ENCODE results near the gene CFAP107.
"Not testable (repeated sequence)": the region's sequence is repeated elsewhere in the genome, so short reads cannot be mapped to it uniquely, and the experiment has no call there.

The CFAP107 gene, protein sequence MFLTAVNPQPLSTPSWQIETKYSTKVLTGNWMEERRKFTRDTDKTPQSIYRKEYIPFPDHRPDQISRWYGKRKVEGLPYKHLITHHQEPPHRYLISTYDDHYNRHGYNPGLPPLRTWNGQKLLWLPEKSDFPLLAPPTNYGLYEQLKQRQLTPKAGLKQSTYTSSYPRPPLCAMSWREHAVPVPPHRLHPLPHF

DNA sequence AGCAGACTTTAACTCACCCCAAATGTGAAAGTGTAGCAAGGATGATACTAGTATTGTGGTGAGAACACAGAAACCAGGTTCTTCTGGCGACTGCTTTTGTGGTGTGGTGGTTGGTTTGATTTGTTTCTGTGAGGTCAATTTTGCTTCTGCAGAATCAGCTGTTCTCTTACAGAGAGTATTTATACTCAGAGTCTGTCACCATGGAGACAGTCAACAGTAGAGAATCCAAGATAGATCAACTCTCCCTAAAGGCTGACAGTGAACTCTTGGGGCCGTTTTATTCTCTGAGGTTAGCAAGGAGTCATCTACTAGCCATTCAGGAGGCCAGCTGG lies at the start of gene CFAP107:
Gene CFAP107, plus strand, starts transcription at position 209 of the 332 bp plus-strand sequence. CDS start 231 bp downstream, outside the sequence.
- no peak for DNase-seq (ENCODE audit: low spot score)

DNA sequence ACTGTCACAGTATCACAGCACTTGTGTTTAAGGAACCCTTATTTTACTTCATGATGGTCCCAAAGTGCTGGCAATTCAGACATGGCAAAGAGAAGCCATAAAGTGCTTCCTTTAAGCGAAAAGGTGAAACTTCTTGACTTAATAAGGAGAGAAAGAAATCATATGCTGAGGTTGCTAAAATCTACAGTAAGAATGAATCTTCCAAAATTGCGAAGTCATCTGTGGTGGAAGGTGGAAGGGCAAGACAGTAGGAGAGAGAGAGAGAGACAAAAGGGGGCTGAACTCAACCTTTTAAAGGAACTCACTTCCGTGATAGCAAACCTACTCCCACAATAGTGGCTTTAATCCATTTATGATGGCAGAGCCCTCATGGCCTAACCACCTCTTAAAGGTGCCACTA lies 49.3 kb upstream of the CFAP107 start:
- DNase-seq (ENCODE audit: low spot score), result no peak

DNA sequence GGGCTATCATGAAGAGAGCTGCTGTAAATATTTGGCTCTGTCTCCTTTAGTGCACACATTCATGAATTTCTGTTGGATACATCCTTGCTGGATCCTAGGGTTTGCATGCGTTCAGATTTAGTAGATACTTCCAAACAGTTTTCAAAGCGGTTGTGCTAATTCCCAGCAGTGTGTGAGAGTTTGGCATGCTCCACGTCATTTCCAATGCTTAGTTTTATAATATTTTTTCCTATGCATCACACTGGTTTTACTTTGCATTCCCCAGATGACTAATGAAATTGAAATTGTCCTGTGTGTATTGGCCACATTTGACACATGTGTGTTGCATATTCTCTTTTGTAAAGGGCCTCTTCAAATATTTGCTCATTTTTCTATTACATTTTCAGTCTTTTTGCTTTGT lies 48.6 kb upstream of the CFAP107 start:
- peak; percentile 29 for DNase-seq (ENCODE audit: low spot score)

DNA sequence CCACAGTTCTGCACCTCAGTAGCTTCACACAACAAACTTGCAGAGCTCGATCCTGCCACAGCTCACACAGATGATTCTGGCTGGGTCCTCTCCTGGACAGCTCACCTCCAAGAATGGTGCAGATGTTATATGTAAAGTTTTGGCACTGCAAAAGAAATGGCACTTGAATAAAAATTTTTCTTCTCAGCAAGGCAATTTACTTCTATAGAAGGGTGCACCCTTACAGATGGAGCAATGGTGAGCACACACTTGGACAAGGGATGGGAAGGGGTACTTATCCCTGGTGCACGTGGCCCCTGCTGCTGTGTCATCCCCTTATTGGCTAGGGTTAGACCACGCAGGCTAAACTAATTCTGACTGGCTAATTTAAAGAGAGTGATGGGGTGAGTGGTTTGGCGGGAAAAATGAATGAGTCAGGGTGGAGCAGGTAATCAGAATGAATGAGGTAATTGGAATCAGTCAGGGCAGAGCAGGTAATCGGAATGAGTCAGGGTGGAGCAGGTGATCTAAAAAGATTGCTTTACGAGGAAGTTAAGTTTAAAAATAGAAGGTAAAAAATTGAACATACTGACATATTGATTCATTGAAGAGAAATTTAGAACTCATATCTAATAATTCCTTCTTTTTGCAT lies 42.1 kb upstream of the CFAP107 start:
- no peak for DNase-seq (ENCODE audit: low spot score)

DNA sequence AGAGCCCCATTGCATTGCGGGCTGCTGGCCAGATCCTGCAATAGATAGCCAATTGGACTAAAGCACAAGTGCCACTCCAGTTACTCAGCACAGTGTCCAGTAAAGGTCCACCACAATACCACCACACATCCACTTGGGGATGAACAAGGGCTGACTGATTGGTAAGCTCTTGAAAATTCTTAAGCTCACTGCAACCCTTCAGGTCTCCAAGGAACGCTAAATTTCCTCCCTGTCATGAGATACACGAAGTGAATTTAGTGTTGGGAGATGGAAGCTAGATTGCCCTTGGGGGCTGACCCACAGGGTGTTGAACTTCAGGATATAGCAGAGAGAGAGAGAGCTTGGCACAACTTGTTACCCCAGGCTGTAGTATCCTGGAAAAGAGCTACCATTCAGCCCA lies 39.9 kb upstream of the CFAP107 start:
- DNase-seq (ENCODE audit: low spot score), result no peak

DNA sequence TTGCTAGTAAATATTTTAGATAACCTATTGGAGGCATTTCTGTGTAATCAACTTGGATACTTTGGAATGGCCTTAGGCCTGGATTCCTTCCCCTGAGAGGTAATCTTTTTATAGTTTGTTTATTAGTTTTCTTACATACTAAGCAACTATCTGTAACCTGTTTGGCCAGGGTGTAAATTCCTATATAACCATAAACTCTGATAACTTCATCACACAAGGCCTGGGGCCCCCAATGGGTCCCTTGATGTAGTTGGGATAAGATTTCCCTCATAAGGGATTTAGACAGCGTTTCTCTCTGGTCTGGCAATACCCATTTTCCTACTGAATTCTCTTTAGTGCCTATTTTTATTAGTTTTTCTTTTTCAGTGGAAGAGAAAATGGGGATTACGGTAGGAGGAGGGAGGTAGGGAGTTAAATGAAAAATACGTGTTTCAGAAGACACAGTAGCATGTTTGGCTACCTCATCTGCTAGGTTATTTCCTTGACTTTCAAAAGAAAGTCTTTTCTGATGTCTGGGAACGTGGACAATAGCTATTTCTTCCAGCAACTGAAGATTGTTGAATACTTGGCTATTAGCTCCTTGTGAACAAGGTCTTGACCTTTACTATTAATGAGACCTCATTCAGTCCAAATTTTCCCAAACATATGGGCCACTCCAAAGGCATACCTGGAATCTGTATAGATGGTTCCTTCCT lies 37.5 kb upstream of the CFAP107 start:
- no peak for DNase-seq (ENCODE audit: low spot score)

DNA sequence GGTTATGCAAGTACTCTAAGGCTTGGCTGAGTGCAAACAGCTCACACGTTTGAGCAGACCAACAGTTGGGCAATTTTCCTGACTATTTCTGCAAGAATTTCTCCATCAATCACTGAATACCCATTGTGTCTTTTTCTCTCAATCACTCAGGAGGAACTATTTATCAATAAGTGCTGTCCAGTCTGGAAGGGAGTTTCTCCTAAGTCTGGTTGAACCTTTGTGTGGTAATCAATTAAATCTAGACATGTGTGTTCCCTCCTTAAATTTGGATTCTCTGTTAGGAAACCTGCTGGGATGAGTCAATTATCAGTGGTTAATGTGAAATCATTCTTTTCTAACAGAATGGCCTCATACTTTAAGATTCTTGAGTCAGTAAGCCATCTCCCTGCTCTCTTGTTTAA lies 36.9 kb upstream of the CFAP107 start:
- DNase-seq (ENCODE audit: low spot score), result no peak

DNA sequence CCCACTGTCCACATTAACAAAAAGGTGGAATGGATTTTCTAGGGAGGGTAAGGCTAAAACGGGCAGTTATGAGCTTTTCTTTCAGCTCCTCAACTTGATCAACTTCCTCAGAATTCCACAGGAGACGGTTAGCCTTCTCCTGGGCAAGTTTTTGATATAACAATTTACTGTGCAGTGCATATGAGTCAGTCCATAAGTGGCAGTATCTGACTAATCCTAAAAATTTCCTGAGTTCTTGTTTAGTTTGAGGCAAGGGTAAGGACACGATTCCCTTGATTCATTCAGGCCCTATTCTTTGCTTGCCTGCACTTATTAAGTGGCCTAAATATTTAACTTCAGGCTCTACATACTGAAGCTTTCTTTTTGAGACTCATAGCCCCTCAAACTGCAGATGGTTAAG lies 36.3 kb upstream of the CFAP107 start:
- no peak for DNase-seq (ENCODE audit: low spot score)

DNA sequence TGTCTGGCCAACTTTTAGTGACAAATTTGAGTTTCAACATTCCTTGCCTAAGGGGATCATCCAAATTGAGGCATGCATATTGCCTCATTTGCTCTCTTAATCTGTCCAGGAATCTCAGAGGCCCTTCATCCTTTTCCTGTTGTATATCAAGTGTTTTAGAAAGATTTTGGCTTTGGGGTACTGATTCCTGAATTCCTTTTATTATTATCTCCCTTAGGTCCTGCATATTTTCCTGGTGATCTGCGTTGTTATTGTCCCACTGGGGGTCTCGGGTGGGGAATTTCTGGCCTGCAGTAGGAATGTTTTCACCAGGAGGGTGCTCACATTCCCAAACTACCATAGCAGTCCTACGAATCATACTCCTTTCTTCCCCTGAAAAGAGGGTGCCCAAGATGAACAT lies 34.5 kb upstream of the CFAP107 start:
- DNase-seq (ENCODE audit: low spot score), result no peak

DNA sequence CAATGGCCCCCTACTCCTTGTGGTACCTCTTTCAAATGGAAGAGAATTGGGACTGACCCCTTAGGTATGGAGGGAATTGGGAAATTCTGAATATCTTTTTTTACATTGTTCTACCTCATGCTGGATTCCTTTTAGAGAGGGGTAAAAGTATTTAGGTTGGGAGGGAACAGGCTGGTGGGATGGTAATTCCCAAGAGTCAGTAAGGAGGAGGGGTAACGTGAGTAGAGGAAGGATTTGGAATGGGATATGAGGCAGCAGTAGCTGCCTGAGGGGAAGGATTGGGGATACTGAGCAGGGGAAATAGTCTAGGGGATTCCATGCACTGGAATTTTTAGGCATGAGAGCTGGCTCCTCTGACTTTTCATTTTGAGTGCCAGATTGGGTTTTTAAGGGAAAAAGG lies 33.9 kb upstream of the CFAP107 start:
- DNase-seq (ENCODE audit: low spot score), result no peak

DNA sequence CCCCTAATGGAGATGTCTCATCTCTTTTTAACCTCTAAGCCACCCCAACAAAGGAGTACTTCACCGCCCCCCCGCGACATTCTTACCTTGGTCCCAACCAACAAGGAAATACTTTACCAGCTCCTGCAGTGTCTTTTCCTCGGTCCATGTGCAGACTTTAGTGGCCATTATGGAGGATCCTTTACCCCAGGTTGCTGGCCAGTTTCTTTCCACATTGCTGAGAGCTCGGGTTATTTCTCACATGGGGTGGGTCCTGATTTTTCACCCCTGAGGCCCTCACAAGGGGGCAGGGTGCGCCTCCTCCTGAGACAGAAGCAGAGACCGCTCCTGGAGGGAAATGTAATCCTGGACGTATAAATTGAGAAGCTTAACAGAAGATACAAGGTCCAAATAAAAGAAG lies 33.1 kb upstream of the CFAP107 start:
- no peak for DNase-seq (ENCODE audit: low spot score)

DNA sequence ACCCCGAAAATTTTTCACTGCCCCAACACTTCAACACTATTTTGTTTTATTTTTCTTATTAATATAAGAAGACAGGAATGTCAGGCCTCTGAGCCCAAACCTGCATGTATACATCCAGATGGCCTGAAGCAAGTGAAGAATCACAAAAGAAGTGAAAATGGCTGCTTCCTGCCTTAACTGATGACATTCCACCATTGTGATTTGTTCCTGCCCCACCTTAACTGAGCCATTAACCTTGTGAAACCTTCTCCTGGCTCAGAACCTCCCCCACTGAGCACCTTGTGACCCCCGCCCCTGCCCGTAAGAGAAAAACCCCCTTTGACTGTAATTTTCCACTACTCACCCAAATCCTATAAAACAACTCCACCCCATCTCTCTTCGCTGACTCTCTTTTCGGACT lies 32.3 kb upstream of the CFAP107 start:
- not testable (repeated sequence) for DNase-seq (ENCODE audit: low spot score)

DNA sequence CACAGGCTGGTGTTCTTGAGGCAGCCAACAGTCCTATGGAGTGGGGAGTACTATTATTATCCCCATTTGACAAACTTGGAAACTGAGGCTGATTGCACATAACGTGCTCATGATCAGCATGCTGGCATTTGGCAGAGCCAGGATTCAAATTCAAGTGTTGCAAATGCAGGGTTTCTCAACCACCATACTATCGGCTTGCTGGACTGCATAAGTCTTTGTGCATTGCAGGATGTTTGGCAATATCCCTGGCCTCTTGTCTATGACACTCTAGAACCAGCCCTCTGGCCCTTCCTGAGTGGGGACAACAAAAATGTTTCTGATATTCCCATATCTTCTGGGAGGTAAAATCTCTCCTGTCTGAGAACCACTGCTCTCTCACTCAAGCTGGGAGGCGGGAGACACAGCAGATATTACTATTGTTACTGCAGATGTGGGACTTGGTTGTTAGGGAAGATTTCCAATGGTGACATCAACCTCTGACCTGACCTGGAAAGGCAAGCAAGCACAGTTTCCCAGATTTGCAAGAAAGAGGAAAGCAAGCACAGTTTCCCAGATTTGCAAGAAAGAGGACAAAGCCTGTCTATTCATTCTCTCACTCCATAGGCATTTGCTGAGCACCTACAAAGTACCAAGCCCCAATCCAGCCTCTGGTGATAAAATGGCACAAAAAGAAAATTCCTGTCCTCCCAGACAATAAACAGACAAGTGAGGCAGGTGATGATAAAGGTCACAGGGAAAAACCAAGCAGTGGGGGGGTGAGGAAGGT lies 31.1 kb upstream of the CFAP107 start:
- DNase-seq (ENCODE audit: low spot score), result no peak

DNA sequence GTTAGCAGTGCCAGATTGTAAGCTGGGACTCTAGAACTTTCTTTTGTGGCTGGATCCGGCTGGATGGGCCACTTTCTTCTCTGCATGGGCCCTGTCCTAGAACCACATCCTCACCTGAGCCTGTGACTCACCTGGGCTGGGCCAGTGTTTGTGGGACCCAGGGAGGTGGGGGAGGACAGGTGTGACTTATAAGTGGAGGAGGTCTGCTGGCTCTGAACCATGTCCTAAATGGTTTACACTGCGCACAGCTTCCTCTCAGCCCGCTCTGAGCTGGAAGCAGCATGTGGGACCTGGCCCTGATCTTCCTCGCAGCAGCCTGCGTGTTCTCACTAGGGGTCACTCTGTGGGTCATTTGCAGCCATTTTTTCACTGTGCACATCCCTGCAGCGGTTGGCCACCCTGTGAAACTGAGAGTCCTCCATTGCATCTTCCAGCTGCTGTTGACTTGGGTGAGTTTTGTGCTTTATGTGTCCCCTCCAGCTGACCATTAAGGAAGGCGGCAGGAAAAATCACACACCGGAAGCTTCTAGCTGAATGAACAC lies 30.0 kb upstream of the CFAP107 start, which contains the start of gene AADACL3:
Gene AADACL3, plus strand, starts transcription at position 215 of the 542 bp plus-strand sequence. Its CDS starts 67 bp downstream, at position 282.
- DNase-seq (ENCODE audit: low spot score), result no peak

DNA sequence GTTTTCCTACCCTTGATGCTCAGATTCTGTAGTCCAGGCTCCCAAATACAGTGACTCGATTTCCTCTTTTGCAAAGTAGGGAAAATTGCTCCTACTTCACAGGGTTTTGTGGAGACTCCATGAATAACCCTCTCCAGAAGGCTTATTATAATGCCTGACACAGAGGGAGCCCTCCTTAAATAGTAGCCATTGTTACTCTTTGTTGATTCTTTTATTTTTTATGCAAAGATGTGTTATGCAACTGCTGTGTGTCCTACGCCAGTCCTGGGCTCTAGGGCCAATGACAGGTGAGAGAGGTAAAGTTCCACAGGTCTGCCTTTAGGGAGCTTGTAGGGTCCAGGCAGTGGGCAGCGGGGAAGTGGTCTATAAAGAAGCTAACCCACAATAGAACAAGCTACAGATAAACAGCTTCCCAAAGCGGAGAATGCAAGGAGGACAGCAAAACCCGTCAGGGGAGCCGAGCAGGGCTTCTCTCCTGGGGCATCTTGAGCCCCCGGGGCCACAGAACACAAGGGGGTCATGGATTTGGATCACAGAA lies 28.6 kb upstream of the CFAP107 start:
- no peak for DNase-seq (ENCODE audit: low spot score)

DNA sequence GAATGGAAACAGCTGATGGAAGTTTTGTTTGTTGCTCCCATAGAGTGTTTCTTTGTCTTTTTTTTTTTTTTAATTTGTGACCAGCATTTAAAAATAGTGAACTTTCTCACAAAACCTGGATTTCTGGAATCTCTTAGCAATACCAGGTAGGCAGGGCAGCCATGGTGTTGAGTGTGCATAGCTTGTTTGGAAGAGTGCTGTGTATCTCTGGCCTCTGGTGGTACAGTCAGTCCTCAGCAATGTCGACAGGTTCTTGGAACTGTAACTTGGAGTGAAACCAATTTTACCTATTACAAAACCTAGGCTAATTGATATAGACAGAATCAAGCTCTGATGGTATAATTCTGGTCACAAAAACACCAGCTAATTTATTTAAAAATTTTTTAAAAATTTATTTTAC lies 23.4 kb upstream of the CFAP107 start:
- no peak for DNase-seq (ENCODE audit: low spot score)

DNA sequence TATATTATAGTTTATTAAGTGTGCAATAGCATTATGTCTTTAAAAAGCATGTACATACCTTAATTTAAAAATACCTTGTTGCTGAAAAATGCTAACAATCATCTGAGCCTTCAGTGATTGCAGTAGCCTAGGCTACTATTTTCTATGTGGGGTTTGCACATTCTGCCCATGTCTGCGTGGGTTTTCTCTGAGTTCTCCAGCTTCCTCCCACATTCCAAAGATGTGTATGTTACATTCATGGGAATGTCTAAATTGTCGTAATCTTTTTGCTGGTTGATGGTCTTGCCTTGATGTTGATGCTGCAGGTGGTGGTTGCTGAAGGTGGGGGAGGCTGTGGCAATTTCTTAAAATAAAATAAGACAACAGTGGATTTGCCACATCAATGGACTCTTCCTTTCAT lies 17.6 kb upstream of the CFAP107 start:
- DNase-seq (ENCODE audit: low spot score), result no peak

DNA sequence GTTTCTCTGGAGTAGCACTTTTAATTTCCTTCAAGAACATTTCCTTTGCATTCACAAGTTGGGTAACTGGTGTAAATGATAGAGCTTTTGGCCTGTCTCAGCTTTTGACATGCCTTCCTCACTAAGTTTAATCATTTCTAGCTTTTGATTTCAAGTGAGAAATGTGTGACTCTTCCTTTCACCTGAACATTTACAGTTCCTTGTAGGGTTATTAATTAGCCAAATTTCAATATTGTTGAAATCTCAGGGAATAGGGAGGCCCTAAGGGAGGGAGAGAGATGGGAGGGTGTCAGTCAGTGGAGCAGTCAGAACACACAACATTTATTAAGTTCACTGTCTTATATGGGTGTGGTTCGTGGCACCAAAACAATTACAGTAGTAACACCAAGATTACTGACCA lies 15.8 kb upstream of the CFAP107 start:
- DNase-seq (ENCODE audit: low spot score), result no peak

DNA sequence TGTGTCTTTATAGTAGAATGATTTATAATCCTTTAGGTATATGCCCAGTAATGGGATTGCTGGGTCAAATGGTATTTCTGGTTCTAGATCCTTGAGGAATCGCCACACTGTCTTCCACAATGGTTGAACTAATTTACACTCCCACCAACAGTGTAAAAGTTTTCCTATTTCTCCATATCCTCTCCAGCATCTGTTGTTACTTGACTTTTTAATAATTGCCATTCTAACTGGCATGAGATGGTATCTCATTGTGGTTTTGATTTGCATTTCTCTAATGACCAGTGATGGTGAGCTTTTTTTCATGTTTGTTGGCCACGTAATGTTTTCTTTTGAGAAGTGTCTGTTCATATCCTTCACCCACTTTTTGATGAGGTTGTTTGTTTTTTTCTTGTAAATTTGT lies 14.9 kb upstream of the CFAP107 start:
- DNase-seq (ENCODE audit: low spot score), result not testable (repeated sequence)

DNA sequence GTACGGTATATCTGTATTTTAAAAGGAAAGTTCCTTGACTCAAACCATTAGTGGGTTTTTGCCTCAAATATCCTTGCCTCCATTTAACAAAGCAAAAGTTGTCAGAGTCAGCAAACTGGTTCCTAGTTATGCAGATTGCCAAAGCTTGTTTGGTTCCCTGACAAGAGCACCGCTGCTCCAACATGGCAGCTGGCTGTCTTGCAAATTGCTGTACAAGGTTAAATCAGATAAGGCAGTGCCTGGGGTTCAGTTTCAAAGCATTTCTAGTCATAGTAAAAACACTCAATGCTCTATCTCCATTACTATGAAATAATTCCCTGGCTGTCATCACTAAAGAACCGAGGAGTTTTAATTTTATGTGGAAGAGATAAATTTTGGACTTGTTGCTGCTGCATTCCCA lies 11.3 kb upstream of the CFAP107 start:
- no peak for DNase-seq (ENCODE audit: low spot score)

DNA sequence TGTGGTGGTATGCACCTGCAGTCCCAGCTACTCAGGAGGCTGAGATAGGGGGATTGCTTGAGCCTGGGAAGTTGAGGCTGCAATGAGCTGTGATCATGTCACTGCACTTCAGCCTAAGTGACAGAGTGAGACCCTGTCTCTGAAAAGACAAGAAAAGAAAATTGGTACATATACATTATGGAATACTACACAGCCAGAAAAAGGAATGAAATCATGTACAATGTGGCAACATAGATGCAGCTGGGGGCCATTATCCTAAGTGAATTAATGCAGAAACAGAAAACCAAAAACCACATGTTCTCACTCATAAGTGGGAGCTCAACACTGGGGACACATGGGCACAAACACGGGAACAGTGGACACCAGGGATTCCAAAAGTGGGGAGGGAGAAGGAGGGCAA lies 7.1 kb upstream of the CFAP107 start:
- DNase-seq (ENCODE audit: low spot score), result no peak

DNA sequence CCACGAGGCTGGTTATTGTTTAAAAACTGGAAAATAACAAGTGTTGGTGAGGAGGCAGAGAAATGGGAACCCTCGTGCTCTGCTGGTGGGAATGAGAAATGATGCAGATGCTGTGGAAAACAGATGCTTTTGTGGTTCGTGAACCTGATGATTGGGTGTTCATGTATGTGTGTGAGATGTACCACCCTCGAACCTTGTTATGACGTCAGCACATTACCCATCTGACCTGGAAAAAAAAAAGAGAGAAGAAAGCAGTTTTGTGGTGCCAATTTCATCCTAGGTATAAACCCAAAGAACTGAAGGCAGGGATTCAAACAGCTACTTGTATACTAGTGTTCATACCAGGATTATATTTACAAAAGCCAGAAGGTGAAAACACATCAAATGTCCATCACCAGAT lies 6.4 kb upstream of the CFAP107 start:
- no peak for DNase-seq (ENCODE audit: low spot score)

Measured in GM03348 (cell line).